ENCODE results near the gene THSD1. TPM values are rescaled to one million over a fixed set of nuclear protein-coding genes. Genes with fewer than 3 reads are reported as not detected.

Gene THSD1
- polyA plus RNA-seq, 1 donor (not counting 4 experiments of a cell fraction or from before 2014, with no cell fraction given): 9.2 TPM

DNA sequence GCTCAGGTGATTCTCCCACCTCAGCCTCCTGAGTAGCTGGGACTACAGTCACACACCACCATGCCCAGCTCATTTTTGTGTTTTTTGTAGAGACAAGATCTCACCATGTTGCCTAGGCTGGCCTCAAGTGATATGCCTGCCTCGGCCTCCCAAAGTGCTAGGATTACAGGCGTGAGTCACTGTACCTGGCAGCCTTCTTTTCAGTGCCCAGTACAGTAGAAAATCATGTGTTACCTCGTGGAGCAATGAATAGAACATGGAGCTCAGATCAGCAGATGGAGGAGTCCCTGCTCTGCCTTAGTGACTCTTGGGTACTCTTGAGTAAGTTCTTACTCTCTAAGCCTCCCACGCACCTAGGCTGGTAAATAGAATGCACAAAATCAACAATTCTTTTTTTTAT, 44.7 kb downstream of the THSD1 start:
- no peak overlapping the region for H3K27ac ChIP-seq (ENCODE audit: control insufficient read depth, insufficient read depth, low read length)
- H3K9ac ChIP-seq (ENCODE audit: control insufficient read depth, extremely low read depth, insufficient read depth, low read length): no peak overlapping the region
- dilution Hi-C loops (cut with MboI; ENCODE audit: extremely low pct_ligation_motif_present, low sequenced_read_pairs): no loop called here
- no peak overlapping the region for H3K4me3 ChIP-seq (ENCODE audit: control insufficient read depth in 2 of 3, extremely low read depth in 1 of 3, insufficient read depth in 2 of 3, low read depth in 1 of 3, low read length in 3 of 3)
- H3K9me3 ChIP-seq (ENCODE audit: control insufficient read depth, low read depth, low read length): no peaks in the 10 kb centered on the region
- H3K36me3 ChIP-seq (ENCODE audit: control insufficient read depth in 2 of 2, extremely low read depth in 1 of 2, insufficient read depth in 2 of 2, low read length in 2 of 2): no peaks in the 10 kb centered on the region
- H3K4me1 ChIP-seq (ENCODE audit: control insufficient read depth, extremely low read depth, insufficient read depth, low read length): peaks cover 12% of the 10 kb centered on the region
- H3K27me3 ChIP-seq (ENCODE audit: control insufficient read depth, extremely low read depth, insufficient read depth, low read length): no peaks in the 10 kb centered on the region
- FAIRE-seq: peak; percentile 9
- H3K4me2 ChIP-seq (ENCODE audit: control insufficient read depth, extremely low read depth, insufficient read depth, low read depth, low read length): no peak overlapping the region
- no peak for DNase-seq (ENCODE audit: low read depth, low spot score)
- no peaks in the 10 kb centered on the region for H3K79me2 ChIP-seq (ENCODE audit: control insufficient read depth, insufficient read depth, low read length)
- no peaks in the 10 kb centered on the region for H4K20me1 ChIP-seq (ENCODE audit: control insufficient read depth, extremely low read depth, insufficient read depth, low read length)
- no peaks in the 10 kb centered on the region for H3K9me1 ChIP-seq (ENCODE audit: control insufficient read depth, extremely low read depth, insufficient read depth, low read length)
- TF ChIP-seq, protein P1, sequence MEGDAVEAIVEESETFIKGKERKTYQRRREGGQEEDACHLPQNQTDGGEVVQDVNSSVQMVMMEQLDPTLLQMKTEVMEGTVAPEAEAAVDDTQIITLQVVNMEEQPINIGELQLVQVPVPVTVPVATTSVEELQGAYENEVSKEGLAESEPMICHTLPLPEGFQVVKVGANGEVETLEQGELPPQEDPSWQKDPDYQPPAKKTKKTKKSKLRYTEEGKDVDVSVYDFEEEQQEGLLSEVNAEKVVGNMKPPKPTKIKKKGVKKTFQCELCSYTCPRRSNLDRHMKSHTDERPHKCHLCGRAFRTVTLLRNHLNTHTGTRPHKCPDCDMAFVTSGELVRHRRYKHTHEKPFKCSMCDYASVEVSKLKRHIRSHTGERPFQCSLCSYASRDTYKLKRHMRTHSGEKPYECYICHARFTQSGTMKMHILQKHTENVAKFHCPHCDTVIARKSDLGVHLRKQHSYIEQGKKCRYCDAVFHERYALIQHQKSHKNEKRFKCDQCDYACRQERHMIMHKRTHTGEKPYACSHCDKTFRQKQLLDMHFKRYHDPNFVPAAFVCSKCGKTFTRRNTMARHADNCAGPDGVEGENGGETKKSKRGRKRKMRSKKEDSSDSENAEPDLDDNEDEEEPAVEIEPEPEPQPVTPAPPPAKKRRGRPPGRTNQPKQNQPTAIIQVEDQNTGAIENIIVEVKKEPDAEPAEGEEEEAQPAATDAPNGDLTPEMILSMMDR (optimal IDR thresholded peaks at IDR 0.05 in 1 of 3, IDR thresholded peaks at IDR 0.05 in 1 of 3, conservative IDR thresholded peaks at IDR 0.05 in 1 of 3; ENCODE audit: extremely low read depth in 1 of 3, insufficient read depth in 2 of 3, low read length in 3 of 3): no peak
- TF ChIP-seq EZH2 (IDR thresholded peaks at IDR 0.05; ENCODE audit: low read length): no peak
- peak overlapping the region; percentile 56 for H2AFZ ChIP-seq (ENCODE audit: control insufficient read depth, low read length)

DNA sequence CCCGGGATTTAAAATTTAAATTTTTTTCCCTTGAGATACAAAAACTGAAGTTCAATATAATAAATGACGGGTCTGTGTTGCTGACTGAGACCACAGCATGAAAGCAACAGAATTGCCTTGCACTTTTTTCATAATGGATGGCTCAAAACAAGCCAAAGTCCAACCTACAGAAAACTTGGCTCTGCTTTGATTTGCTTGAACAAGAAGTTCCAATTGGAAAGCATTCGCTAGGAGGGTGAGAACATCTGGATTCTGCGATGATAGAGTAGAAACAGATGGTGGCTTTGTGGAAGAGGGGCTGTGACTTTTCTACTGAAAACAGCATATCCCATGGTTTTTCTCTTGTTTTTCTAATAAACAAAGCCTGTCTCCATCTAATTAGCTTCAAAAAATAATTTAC, 46.4 kb downstream of the THSD1 start:
- H3K4me2 ChIP-seq (ENCODE audit: control insufficient read depth, extremely low read depth, insufficient read depth, low read depth, low read length): no peak overlapping the region
- H3K4me3 ChIP-seq (ENCODE audit: control insufficient read depth in 2 of 3, extremely low read depth in 1 of 3, insufficient read depth in 2 of 3, low read depth in 1 of 3, low read length in 3 of 3): no peak overlapping the region
- H4K20me1 ChIP-seq (ENCODE audit: control insufficient read depth, extremely low read depth, insufficient read depth, low read length): no peaks in the 10 kb centered on the region
- dilution Hi-C loops (cut with MboI; ENCODE audit: extremely low pct_ligation_motif_present, low sequenced_read_pairs): no loop called here
- no peaks in the 10 kb centered on the region for H3K79me2 ChIP-seq (ENCODE audit: control insufficient read depth, insufficient read depth, low read length)
- H3K27me3 ChIP-seq (ENCODE audit: control insufficient read depth, extremely low read depth, insufficient read depth, low read length): no peaks in the 10 kb centered on the region
- H3K36me3 ChIP-seq (ENCODE audit: control insufficient read depth in 2 of 2, extremely low read depth in 1 of 2, insufficient read depth in 2 of 2, low read length in 2 of 2): no peaks in the 10 kb centered on the region
- FAIRE-seq (no peak), DNase-seq (ENCODE audit: low read depth, low spot score) (no peak)
- no peak for TF ChIP-seq EZH2 (IDR thresholded peaks at IDR 0.05; ENCODE audit: low read length)
- TF ChIP-seq, protein P1 (optimal IDR thresholded peaks at IDR 0.05 in 1 of 3, IDR thresholded peaks at IDR 0.05 in 1 of 3, conservative IDR thresholded peaks at IDR 0.05 in 1 of 3; ENCODE audit: extremely low read depth in 1 of 3, insufficient read depth in 2 of 3, low read length in 3 of 3): no peak
- no peaks in the 10 kb centered on the region for H3K9me3 ChIP-seq (ENCODE audit: control insufficient read depth, low read depth, low read length)
- no peak overlapping the region for H3K9ac ChIP-seq (ENCODE audit: control insufficient read depth, extremely low read depth, insufficient read depth, low read length)
- H3K4me1 ChIP-seq (ENCODE audit: control insufficient read depth, extremely low read depth, insufficient read depth, low read length): peaks cover 16% of the 10 kb centered on the region
- H3K27ac ChIP-seq (ENCODE audit: control insufficient read depth, insufficient read depth, low read length): no peak overlapping the region
- H2AFZ ChIP-seq (ENCODE audit: control insufficient read depth, low read length): no peak overlapping the region
- H3K9me1 ChIP-seq (ENCODE audit: control insufficient read depth, extremely low read depth, insufficient read depth, low read length): no peaks in the 10 kb centered on the region
